Stimulated activated CD8-positive, alpha-beta memory T cell treated with anti-CD3 and anti-CD28 coated beads, Interleukin-2, amount 100 ng/mL, for 1 hour (primary cell): ENCODE data around the gene FAIM.
A peak's percentile ranks its signal among the peaks of the same experiment; 100 is the strongest.
"Not testable (repeated sequence)": the region's sequence is repeated elsewhere in the genome, so short reads cannot be mapped to it uniquely, and the experiment has no call there.

Source experiments
- DNase-seq, 2 donors: peaks; one replicate each; pipeline ENCODE4 v3.0.0-alpha.2; 2020; ENCODE audit warnings: low read depth in 2 of 2

FAIM gene, protein sequence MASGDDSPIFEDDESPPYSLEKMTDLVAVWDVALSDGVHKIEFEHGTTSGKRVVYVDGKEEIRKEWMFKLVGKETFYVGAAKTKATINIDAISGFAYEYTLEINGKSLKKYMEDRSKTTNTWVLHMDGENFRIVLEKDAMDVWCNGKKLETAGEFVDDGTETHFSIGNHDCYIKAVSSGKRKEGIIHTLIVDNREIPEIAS

GRCh38 chr3:138608322-138609135, at the start of gene FAIM:
Gene FAIM (plus strand): TSS chr3:138608771. CDS start chr3:138619727, 10,956 bp downstream.
- peak; percentile 36 to 44 for DNase-seq

GRCh38 chr3:138559134-138559533, 49.4 kb upstream of the FAIM start:
- DNase-seq = no peak

GRCh38 chr3:138560501-138560900, 48.1 kb upstream of the FAIM start:
- DNase-seq = no peak

DNA sequence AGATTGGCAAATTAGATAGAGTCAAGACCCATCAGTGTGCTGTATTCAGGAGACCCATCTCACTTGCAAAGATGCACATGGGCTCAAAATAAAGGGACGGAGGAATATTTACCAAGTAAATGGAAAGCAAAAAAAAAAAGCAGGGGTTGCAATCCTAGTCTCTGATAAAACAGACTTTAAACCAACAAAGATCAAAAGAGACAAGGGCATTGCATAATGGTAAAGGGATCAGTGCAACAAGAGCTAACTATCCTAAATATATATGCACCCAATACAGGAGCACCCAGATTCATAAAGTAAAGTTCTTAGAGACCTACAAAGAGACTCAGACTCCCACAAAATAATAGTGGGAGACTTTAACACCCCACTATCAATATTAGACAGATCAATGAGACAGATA, 45.7 kb upstream of the FAIM start:
- DNase-seq = not testable (repeated sequence)

DNA sequence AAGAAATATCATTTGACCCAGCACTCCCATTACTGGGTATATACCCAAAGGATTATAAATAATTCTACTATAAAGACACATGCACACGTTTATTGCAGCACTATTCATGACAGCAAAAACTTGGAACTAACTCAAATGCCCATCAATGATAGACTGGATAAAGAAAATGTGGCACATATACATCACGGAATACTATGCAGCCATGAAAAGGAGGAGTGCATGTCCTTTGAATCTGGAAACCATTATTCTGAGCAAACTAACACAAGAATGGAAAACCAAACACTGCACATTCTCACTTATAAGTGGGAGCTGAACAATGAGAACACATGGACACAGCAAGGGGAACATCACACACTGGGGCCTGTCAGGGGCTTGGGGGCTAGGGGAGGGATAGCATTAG, 42.3 kb upstream of the FAIM start:
- not testable (repeated sequence) for DNase-seq

DNA sequence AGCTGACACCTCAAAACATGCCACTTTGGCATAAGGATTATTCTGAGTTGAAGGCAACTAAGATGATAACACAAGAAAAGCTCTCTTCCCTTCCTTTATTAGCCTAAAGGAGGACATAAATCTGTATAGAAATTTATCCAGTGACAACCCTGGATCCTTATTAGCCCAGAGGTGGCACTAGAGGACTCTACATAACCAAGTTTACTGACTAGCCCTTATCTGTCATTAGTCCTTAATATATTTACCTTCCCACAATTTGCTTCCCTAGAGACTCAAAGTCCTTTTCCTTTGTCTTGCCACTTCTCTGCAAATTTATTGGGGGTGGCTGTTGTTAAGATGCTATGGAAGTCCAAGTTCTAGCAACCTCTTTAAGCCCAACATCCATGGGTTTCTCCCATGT, 41.2 kb upstream of the FAIM start:
- DNase-seq = no peak

DNA sequence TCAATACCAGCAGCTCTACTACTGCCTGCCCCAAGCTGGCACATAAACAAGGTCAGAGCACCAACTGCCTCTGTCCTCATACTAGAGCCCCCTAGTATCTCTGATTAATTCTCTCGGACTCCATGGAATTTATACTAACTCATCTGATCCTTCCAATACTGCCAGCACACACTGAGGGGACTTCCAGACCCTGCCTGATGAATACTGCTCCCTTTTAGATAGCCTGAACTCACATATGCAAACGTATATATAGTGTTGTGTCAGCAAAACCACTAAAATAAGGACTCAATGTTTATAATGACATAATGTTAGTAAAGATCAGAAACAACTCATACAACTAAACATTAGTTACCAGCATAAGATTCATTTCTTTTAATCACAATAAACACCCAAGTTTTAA, 39.5 kb upstream of the FAIM start:
- DNase-seq = no peak

- DNase-seq = not testable (repeated sequence)
These were observed 38.9 kb upstream of the FAIM start for GRCh38 chr3:138569624-138570023.

DNA sequence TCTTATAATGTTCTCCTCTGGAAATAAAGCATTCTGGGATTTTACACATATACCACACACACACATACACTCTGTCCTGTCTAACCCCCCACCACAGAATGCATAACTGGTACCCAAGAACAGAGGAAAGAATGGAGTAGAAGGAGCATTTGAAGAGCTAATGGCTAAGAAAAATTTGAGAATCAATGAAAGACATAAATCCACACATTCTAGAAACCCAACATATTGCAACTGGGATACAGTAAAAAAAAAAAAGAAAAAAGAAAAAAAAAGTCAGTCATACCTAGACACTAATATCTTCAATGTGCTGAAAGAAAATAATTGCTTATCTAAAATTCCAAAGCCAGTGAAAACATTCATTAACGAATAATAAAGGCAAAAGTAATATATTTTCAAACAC, 35.4 kb upstream of the FAIM start:
- DNase-seq = no peak

DNA sequence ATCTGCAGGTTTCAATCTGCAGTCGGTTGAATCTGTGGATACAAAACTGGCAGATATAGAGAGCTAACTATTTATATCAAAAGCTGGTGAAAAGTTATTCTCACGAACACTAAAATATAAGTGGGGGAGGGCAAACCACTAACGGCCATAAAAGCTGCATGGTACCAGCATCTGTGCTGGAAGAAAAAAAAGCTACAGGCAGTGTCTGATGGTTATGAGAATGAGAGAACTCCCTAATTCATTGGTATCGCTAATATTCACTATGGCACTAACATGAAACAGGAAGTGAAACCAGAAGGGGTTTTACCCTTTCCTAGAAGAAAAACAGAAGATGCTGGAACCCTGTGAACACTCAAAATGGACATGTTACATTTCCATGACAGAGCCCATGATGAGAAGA, 30.4 kb upstream of the FAIM start:
- no peak for DNase-seq

DNA sequence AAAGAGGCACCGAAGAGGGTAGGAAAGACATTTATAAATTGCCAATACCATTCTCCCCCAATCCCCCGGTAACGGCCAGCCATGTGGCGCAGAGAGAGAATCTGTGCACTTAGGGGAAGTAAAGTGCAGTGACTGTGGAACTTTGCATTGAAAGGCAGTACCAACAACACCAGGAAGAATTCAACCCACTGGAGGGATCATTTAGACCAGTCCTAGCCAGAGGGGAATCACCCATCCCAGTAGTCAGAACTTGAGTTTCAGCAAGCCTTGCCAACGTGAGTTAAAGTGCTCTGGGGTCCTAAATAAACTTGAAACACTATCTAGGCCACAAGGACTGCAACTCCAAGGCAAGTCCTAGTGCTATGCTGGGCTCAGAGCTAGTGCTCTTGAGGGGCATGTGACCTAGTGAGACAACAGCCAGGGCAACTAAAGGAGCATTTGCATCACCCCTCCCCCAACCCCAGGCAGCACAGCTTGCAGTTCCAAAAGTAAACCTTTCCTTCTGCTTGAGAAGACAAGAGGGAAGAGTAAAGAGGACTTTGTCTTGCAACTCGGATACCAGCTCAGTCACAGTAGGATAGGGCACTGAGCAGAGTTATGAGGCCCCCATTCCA, 29.5 kb upstream of the FAIM start:
- no peak for DNase-seq

DNA sequence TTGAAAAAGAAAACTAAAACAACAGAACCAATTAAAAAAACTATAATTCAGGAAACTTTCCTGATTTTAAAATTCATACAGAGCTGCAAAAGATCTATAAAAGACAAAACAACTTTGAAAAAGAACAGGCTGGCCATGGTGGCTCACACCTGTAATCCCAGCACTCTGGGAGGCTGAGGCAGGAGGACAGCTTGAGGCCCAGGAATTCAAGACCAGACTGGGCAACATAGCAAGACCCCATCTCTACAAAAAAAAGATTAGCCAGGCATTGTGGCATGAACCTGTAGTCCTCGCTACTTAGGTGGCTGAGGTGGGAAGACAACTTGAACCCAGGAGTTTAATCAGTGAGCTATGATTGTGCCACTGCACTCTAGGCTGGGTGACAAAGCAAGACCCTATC, 21.2 kb upstream of the FAIM start:
- DNase-seq = no peak

DNA sequence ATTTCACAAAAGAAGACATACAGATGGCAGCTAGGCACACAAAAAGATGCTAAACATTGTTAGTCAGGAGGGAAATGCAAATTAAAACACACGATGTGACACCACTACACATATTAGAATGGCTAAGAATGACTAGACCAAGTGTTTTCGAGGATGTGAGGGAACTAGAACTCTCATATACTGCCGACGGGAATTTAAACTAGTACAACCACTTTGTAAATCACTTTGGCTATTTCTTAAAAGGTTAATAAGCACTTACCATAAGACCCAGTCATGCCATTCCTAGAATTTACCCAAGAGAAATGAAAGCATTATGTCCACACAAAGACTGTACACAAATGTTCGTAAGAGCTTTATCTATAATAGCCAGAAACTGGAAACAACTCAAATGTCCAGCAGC, 20.1 kb upstream of the FAIM start:
- DNase-seq = no peak

GRCh38 chr3:138591392-138591791, 17.2 kb upstream of the FAIM start:
- DNase-seq = no peak

- DNase-seq = no peak
These were observed 15.0 kb upstream of the FAIM start for GRCh38 chr3:138593488-138594149.

DNA sequence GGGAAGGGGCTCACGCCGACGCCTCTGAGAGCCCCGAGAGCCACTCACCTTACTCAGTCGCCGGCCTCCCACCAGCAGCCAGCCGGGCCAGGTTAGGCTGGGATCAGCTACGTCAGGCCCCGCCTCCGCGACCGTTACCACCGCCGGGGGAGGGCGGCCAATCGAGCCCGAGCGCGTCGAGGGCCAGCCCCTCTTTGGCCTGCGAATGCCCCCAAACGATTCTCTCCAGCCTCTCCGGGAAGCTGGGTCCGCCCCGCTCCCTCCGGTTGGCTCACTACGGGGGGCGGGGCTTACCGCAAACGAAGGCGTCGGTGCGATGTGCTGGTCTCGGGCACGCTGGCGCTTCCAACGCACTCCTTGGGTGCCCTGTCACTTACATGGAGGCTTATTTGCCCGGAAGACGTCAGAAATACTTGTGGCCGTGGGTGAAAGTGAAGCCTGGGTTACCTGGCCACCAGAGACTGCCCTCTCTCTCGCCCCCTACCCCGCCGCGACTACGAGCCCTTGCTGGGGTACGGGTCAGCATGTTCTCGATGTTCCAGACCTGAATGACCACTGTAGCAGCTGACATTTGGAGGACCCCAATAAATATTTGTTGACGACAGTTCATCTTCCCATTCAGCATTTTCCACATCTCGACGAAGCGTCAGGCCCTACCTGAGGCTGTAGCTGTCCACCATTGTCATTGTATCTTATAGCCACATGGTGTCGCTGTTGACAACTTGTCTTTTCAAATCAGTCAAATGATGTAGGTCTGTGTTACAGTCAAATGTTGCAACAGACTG, 14.2 kb upstream of the FAIM start, which contains the start of gene CEP70:
Gene CEP70, minus strand, starts transcription at position 111 of the 785 bp plus-strand sequence. CDS start 21,333 bp downstream, outside the sequence.
- DNase-seq = peak; percentile 79

- DNase-seq = no peak
These were observed 13.5 kb upstream of the FAIM start for GRCh38 chr3:138594935-138595610.

DNA sequence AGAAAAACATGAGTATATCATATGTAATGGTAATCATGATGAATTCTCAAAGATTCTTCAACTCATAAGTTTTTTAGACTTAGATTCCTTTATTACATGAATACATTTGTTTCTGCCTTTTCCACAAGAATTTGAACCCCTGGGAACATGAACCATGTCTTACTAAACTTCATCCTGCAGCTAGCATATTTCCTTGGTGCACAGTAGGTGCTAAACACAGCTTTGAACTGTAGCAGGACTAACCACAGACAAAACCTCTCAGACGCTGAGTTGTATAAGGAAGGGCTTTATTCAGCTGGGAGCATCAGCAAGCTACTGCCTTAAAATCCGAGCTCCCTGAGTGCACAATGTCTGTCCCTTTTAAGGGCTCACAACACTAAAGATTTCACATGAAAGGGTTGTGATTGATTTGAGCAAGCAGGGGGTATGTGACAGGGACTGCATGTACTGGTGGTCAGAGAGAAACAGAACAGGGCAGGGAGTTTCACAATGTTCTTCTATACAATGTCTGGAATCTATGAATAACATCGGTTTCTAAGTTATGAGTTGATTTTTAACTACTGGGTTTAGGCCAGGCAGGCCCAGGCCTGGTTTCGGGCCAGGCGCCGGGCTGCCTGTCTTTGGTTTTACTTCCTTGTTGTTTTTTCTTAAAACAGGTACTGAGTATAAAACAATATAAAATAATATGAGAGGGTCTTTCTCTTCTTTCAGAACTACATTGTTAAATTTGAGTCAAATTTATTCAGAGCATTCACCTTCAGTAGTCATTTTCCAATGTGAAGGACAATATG, 11.2 kb upstream of the FAIM start:
- not testable (repeated sequence) for DNase-seq

DNA sequence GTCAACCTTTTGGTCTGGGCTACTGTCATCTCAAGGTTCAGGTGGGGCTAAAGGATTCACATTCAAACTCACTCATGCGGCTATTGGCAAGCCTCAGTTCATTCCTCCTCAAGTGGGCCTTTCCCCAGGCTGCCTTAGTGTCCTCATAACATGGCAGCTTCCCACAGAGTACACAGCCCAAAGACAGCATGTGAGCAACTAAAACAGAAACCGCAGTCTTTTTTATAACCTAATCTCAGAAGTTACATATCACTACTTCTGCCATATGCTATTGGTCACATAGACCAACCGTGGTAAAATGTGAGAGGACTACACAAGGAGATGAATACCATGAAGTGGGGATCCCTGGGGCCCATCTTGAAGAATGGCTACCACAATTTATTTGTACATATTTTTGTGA, 10.0 kb upstream of the FAIM start:
- DNase-seq = no peak

- no peak for DNase-seq
These were observed 8.3 kb upstream of the FAIM start for GRCh38 chr3:138600100-138600745.
